ENCODE results near the gene AHSP.
"Not testable (repeated sequence)": the region's sequence is repeated elsewhere in the genome, so short reads cannot be mapped to it uniquely, and the experiment has no call there.

Gene AHSP

DNA sequence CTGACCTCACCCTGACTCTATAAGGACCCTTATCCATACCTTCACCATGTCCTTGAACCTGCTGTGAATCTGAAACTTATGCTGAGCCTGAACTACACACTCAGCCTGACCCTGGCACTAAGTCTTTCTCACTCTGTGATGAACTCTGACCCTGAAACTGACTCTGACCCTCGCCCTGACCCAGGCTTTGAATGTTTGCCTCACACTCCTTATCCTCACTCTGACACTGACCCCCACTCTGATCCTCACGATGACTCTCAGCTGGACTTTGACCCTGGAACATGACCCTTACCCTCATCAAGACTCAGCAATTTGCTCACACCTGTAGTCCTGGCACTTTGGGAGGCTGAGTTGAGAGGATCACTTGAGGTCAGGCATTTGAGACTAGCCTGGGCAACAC lies 4.4 kb downstream of the AHSP start:
- DNase-seq = no peak

DNA sequence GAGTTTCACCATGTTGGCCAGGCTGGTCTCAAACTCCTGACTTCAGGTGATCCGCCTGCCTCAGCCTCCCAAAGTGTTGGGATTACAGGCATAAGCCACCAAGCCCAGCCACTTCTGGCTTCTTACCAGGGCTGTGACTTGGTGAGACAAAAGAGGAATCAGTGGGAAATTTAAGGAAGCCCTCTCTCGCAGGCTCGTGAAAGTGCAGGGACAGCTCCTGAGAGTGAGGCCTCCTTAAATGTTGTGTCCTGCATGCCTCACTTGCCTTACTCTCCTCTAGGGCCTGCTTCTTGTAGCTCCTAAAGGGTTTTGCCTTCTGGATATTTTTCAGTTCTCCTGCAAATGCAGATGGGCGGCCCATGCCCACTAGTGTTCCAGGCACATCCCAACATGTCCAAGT lies 5.2 kb downstream of the AHSP start:
- DNase-seq = no peak

DNA sequence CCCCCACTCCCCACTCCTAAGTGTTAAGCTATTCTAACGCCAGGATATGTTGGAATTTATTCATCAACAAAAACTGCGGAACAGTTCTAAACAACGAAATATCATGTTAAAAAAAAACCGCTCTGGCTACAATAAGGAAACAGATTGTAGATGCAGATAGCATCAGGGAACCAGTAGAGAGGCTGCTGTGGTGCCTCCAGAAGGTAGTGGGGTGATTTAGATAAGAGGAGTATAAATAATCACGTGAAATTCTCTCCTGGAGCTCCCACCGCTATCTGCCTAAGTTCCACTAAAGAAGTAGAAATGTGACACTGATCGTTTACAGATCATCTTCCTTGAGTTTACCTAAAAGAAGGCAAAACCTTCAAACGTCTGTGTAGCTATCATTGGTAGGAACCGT lies 8.0 kb downstream of the AHSP start:
- DNase-seq = no peak

DNA sequence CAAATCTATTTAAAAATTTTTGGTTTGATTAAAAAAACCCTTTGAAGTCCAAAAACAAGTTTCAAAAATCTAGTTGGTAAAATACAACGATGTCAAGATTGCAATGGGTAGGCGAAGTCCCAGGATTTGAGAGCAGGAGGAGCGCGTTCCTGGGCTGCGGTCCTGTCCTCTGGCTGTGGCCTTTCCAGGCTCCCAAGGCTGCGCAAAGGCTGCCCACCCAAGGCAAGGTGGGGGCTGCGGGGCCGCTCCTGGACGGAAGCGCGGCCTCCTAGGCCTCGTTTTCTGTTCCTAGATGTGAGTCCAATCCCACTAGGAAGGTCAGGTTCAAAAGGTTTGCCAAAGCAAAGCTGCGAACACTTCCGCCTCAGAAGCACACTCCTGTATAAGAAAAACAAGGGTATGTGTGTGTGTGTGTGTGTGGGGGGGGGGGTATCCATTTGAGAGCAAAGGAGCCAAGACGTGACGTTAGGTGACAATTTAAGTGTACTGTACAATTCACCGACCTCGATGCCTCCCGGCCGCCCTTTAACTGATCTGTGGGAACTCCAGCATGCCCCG lies 9.2 kb downstream of the AHSP start:
- no peak for DNase-seq

DNA sequence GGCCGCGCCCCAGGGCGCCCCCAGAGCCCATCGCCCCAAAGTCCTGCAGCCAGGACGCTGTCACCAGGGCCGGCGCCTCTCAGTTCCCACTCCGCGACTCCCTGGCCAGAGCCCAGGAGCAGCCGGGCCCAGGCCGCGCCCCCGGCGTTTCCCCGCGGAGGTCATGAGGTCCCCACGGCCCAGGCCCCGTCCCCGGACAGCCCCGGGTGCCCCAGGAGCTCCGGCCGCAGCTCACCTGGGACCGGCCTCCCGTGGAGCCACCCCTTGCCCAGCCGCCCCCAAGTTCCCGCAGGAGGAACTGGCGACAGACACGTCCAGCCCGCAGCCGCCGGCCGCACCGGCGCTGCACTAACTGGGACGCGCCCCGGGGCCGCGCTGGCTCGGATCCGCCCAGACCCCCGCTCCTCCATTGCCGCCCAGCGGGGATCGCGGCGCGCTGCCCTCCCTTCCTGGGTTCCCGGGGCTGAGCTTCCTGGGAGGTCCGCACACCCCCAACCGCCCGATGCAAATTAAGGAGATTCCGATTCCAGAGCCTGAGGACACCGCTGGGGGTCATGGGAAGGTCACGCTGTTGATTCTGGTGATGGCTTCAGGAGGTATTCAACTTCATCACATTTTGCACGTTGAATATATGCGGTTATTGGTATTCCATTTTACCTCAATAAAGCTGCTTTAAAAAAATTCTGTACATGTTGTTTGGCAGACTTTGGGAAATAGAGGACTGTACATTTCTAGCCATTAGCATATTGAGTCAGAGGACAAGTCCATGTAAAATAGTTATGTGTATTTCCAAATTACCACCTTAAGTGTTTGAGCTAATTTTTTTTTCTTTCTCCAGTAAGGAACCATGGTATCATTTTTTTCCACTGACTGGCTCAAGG lies 9.9 kb downstream of the AHSP start:
- no peak for DNase-seq

DNA sequence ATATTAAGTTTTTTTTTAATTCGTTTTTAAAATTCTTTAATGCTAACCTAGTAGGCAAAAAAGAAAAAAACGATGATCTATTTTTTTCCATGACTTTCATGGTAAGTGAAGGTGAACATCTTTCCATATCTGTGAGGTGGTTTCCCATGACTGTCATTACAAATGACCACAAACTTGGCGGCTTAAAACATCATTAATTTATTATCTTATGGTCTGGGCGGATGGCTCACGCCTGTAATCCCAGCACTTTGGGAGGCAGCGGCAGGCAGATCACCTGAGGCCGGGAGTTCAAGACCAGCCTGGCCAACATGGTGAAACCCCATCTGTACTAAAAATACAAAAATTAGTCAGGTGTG lies 10.5 kb downstream of the AHSP start:
- DNase-seq = not testable (repeated sequence)

DNA sequence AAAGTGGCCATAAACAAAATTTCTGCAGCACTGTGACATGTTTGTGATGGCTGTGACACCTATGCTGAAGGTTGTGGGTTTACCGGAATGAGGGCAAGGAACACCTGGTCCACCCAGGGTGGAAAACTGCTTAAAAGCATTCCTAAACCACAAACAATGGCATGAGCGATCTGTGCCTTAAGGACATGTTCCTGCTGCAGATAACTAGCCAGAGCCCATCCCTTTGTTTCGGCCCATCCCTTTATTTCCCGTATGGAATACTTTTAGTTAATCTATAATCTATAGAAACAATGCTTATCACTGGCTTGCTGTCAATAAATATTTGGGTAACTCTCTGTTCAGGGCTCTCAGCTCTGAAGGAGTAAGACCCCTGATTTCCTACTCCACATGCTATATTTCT lies 12.1 kb downstream of the AHSP start:
- not testable (repeated sequence) for DNase-seq

DNA sequence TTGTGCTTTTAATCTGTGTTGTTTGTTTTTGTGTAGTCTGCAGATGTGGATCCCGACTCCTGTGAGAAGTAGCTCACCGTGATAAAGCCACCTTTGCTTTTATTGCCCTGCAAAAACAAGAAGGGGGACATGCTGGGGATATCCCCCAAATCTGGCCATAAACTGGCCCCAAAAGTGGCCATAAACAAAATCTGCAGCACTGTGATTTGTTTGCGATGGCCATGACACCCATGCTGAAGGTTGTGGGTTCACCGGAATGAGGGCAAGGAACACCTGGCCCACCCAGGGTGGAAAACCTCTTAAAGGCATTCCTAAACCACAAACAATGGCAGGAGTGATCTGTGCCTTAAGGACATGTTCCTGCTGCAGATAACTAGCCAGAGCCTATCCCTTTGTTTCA lies 15.1 kb downstream of the AHSP start:
- DNase-seq = no peak

DNA sequence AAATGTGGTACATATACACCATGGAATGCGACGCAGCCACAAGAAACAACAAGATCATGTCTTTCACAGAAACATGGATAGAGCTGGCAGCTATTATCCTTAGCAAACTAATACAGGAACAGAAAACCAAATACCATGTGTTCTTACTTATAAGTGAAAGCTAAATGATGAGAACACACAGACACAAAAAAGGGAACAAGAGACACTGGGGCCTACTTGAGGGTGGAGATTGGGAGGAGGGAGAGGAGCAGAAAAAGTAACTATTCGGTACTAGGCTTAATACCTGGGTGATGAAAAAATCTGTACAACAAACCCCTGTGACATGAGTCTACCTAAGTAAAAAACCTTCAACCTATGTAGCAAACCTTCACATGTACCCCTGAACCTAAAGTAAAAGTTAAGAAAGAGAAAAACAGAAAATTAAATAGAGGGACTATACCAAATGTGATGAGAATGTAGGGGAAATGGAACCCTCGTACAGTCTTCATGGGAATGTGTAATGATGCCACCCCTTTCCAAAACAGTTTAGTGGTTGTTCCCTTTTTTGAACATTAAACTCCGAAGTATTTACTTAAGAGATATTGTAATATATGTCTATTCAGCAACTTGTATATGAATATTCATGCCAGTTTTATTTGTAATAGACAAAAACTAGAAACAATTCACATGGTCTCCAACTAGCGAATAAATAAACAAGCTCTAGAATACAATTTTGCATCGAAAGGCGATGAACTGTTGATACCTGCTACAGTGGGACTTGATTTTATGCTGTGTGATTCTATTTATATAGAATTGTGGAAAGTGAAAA lies 33.9 kb downstream of the AHSP start:
- no peak for DNase-seq

DNA sequence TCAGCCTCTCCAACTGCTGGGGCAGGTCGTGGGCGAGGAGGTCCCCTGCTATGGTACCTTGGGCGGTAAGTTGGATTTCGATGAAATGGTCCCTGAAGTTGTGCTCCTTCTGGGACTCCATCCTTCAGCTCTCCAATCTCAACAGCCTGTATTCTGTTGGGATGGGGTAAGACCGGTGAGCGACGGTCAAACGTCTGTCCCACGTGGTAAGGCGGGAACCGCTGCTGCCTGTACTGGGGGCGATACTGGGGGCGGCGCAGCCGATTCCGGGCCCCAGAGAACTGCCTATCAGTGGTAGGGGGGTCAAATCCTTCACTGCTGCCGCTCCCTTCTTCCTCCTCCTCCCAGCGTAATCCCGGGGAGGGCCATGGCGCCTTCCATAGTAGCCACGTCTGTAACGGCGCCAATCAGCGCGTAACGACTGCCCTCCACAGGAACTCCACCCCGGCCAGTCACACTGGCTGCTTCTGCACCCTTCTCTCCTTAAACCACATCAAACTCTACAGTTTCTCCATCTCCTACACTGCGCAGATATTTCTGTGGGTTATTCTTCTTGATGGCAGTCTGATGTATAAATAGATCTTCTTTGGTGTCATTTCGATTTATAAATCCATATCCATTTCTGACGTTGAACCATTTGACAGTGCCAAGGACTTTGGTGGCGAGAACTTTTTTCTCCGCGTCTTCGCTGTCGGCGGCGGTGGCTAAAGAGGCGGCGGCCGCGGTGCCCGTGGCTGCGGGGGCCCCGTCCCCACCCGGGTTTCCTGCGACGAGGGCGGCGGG lies 41.1 kb downstream of the AHSP start:
- DNase-seq = peak; percentile 9

DNA sequence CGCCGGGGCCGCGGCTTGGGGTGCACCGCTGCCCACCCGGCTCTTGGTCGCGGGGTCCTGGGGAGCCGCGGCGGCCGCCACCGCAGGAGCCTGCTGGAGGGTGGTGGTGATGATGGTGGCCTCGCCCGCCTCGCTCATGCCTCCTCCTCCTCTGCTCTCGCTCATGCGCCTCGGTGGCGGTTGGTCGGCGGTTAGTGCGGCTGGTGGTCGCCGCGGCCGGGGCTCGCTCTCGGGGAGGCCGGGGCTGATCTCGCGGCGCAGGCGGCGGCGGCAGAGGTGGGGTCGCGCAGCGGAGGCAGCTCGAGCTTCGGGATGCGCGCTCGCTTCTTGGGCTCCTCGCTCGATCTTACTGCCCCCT lies 41.6 kb downstream of the AHSP start:
- no peak for DNase-seq

DNA sequence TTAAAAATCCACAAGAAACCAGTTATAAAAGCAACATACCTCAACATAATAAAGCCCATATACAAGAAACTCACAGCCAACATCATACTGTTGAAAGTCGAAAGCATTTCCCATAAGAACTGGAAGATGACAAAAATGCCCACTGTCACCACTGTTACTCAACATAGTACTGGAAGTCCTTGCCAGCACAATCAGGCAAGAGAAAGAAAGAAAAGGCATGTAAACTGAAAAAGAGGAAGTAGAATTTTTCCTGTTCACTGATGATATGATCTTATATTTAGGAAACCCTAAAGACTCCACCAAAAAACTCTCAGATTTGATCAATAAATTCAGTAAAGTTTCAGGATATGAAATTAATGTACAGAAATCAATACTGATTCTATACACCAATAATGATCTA lies 45.1 kb downstream of the AHSP start:
- DNase-seq = no peak

DNA sequence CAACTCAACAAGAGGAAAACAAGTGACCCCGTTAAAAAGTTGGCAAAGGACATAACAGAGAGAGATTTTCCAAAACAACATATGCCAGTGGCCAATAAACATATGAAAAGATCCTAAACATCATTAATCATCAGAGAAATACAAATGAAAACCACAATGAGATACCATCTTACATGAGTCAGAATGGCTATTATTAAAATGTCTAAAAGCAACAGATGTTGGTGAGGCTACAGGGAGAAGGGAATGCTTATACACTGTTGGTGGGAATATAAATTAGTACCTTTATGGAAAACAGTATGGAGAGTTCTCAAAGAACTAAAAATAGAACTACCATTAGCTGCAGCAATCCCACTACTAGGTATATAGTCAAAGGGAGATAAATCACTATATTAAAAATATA lies 46.5 kb downstream of the AHSP start:
- DNase-seq = not testable (repeated sequence)

DNA sequence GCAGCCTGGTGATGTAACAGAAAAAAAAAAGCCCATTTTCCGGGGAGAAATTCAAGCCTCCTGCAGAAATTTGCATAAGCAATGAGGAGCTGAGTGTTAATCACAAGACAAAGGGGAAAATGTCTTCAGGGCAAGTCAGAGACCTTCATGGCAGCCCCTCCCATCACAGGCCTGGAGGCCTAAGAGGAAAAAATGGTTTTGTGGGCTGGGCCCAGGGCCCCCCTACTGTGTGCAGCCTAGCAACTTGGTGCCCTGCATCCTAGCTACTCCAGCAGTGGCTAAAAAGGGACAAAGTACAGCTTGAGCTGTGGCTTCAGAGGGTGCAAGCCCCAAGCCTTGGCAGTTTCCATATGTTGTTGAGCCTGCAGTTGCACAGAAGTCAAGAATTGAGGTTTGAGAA lies 49.7 kb downstream of the AHSP start:
- DNase-seq = no peak

Data from fibroblast of skin of right quadriceps (primary cell).